Trophoblast cell (in vitro differentiated cells and primary cell): ENCODE measurements around the gene SAE1.
A peak's percentile ranks its signal among the peaks of the same experiment; 100 is the strongest.

Source experiments
- DNase-seq, 2 donors: peaks; one replicate each; pipeline ENCODE4 v3.0.0-alpha.2; 2016
- H2AFZ ChIP-seq: 2 replicates; pipeline ENCODE4 v1.6.1; 2013; ENCODE audit warnings: low read length, moderate library complexity, mild to moderate bottlenecking; ENCODE audit not compliant: insufficient read depth, poor library complexity
- H2AK5ac ChIP-seq: 2 replicates; pipeline ENCODE4 v1.6.1; 2013; ENCODE audit warnings: mild to moderate bottlenecking, low read length
- H2BK120ac ChIP-seq: 2 replicates; pipeline ENCODE4 v1.6.1; 2013; ENCODE audit warnings: low read length, mild to moderate bottlenecking, moderate library complexity; ENCODE audit not compliant: insufficient read depth, poor library complexity
- H2BK12ac ChIP-seq: 2 replicates; pipeline ENCODE4 v1.6.1; 2013; ENCODE audit warnings: mild to moderate bottlenecking, low read length, moderate library complexity
- H2BK5ac ChIP-seq: 2 replicates; pipeline ENCODE4 v1.6.1; 2013; ENCODE audit warnings: low read length, low read depth, moderate library complexity, mild to moderate bottlenecking; ENCODE audit not compliant: poor library complexity
- H3K14ac ChIP-seq: 2 replicates; pipeline ENCODE4 v1.6.1; 2013; ENCODE audit warnings: mild to moderate bottlenecking, low read length
- H3K18ac ChIP-seq: 2 replicates; pipeline ENCODE4 v1.6.1; 2013; ENCODE audit warnings: mild to moderate bottlenecking, low read length
- H3K23ac ChIP-seq: 2 replicates; pipeline ENCODE4 v1.6.1; 2013; ENCODE audit warnings: low read length
- H3K27ac ChIP-seq: 2 replicates; pipeline ENCODE4 v1.5.1; 2013; ENCODE audit warnings: low read depth, mild to moderate bottlenecking, inconsistent platforms, low read length, moderate library complexity
- H3K27me3 ChIP-seq: 2 replicates; pipeline ENCODE4 v1.6.1; 2013; ENCODE audit warnings: inconsistent platforms, mild to moderate bottlenecking, low read length, moderate library complexity; ENCODE audit not compliant: insufficient read depth
- H3K36me3 ChIP-seq, 2 experiments: 1 replicate in 1 of 2; 2 replicates in 1 of 2; pipeline ENCODE4 v1.6.1; 2013; ENCODE audit warnings: low read length in 2 of 2, mild to moderate bottlenecking in 2 of 2, moderate library complexity in 1 of 2; ENCODE audit not compliant: insufficient read depth in 2 of 2, control insufficient read depth in 1 of 2
- H3K4ac ChIP-seq: 2 replicates; pipeline ENCODE4 v1.6.1; 2013; ENCODE audit warnings: low read depth, mild to moderate bottlenecking, low read length, moderate library complexity
- H3K4me1 ChIP-seq, 2 experiments: 1 replicate in 1 of 2; 2 replicates in 1 of 2; pipeline ENCODE4 v1.6.1; 2013; ENCODE audit warnings: low read length in 2 of 2, mild to moderate bottlenecking in 2 of 2, moderate library complexity in 1 of 2; ENCODE audit not compliant: insufficient read depth in 2 of 2, control insufficient read depth in 1 of 2
- H3K4me2 ChIP-seq: 2 replicates; pipeline ENCODE4 v1.6.1; 2013; ENCODE audit warnings: inconsistent platforms, mild to moderate bottlenecking, low read length, moderate library complexity
- H3K4me3 ChIP-seq: 2 replicates; pipeline ENCODE4 v1.5.1; 2013; ENCODE audit warnings: mild to moderate bottlenecking, low read depth, low read length, inconsistent platforms
- H3K79me1 ChIP-seq: one replicate; pipeline ENCODE4 v1.6.1; 2013; ENCODE audit warnings: low read length
- H3K79me2 ChIP-seq: 2 replicates; pipeline ENCODE4 v1.6.1; 2013; ENCODE audit warnings: low read length, mild to moderate bottlenecking; ENCODE audit not compliant: control insufficient read depth, insufficient read depth, poor library complexity
- H3K9ac ChIP-seq: 2 replicates; pipeline ENCODE4 v1.6.1; 2013; ENCODE audit warnings: mild to moderate bottlenecking, low read length
- H3K9me3 ChIP-seq: 2 replicates; pipeline ENCODE4 v1.6.1; 2013; ENCODE audit warnings: low read depth, mild to moderate bottlenecking, control low read depth, inconsistent platforms, low read length; ENCODE audit not compliant: insufficient read depth
- H4K12ac ChIP-seq: 2 replicates; pipeline ENCODE4 v1.6.1; 2013; ENCODE audit warnings: low read depth, mild to moderate bottlenecking, low read length, moderate library complexity
- H4K8ac ChIP-seq: 2 replicates; pipeline ENCODE4 v1.6.1; 2013; ENCODE audit warnings: low read depth, mild to moderate bottlenecking, low read length, moderate library complexity
- H4K91ac ChIP-seq: one replicate; pipeline ENCODE4 v1.6.1; 2013; ENCODE audit warnings: low read depth, mild to moderate bottlenecking, low read length, moderate library complexity
- WGBS: extraction: QIAGEN DNeasy Blood & Tissue Kit; methylation state at CpG from one replicate; pipeline ENCODE4 v1.1.7; 2013; ENCODE audit warnings: missing lambda C conversion rate; ENCODE audit not compliant: insufficient read length, insufficient coverage; ENCODE audit errors: extremely low coverage; 5-methylcytosine and 5-hydroxymethylcytosine counted together

The SAE1 gene

GRCh38 chr19:47145639-47146486, 15.2 kb downstream of the SAE1 start:
- H3K79me2 ChIP-seq = peaks cover 2% of the 10 kb centered on the region
- no peaks in the 10 kb centered on the region for H3K4me1 ChIP-seq
- H3K14ac ChIP-seq = no peak overlapping the region
- H3K9ac ChIP-seq = no peak overlapping the region
- H4K12ac ChIP-seq = no peak overlapping the region
- H4K8ac ChIP-seq = no peak overlapping the region
- H3K27ac ChIP-seq = no peak overlapping the region
- H3K27me3 ChIP-seq = no peaks in the 10 kb centered on the region
- no peak overlapping the region for H2AK5ac ChIP-seq
- peak overlapping the region; percentile 29 for H3K4ac ChIP-seq
- no peaks in the 10 kb centered on the region for H3K79me1 ChIP-seq
- no CpG with 5 or more reads among the region's 5 CpGs for WGBS
- H3K4me2 ChIP-seq = no peak overlapping the region
- H3K9me3 ChIP-seq = no peaks in the 10 kb centered on the region
- no peak overlapping the region for H4K91ac ChIP-seq
- H2AFZ ChIP-seq = no peak overlapping the region
- H2BK5ac ChIP-seq = no peak overlapping the region
- no peak overlapping the region for H2BK120ac ChIP-seq
- H3K18ac ChIP-seq = no peak overlapping the region
- no peak overlapping the region for H3K4me3 ChIP-seq
- no peak for DNase-seq
- peaks cover 41 to 56% of the 10 kb centered on the region in 2 experiments for H3K36me3 ChIP-seq
- H2BK12ac ChIP-seq = no peak overlapping the region
- no peak overlapping the region for H3K23ac ChIP-seq

GRCh38 chr19:47146920-47147319, 16.3 kb downstream of the SAE1 start:
- Histone ChIP-seq H3K14ac (no peak overlapping the region), H3K27ac (no peak overlapping the region), H3K4ac (no peak overlapping the region), H2BK5ac (no peak overlapping the region), H3K79me1 (peaks cover 2% of the 10 kb centered on the region), H3K23ac (no peak overlapping the region), H2BK120ac (no peak overlapping the region), H3K27me3 (no peaks in the 10 kb centered on the region), H3K4me1 (peaks cover 2 to 4% of the 10 kb centered on the region in 2 experiments), H3K18ac (no peak overlapping the region), H3K36me3 (peaks cover 40 to 59% of the 10 kb centered on the region in 2 experiments), H4K12ac (no peak overlapping the region), H3K4me3 (no peak overlapping the region), H2BK12ac (no peak overlapping the region), H3K9ac (no peak overlapping the region), H2AFZ (no peak overlapping the region), H4K91ac (no peak overlapping the region), H3K79me2 (no peaks in the 10 kb centered on the region), H3K9me3 (no peaks in the 10 kb centered on the region), H4K8ac (no peak overlapping the region), H2AK5ac (no peak overlapping the region), H3K4me2 (no peak overlapping the region)
- no CpG with 5 or more reads among the region's 2 CpGs for WGBS
- no peak for DNase-seq

DNA sequence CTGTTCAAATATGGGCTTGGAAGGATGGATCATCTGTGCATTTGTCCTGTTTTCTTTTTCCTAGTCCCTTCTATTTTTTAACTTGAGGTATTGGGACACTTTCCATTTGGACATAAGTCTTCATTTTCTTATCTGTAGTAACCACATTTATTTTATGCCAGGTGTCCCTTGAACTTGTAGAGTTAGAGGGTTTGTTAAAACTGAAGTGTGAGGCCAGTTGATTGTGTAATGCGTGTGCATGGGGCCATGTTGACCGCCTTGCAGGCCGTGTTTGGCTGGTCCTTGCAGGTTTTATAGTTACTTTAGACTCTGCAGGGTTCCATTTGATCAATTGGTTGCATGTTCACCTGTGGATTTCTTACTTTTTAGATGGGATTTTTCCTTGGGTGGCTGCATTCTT, 21.0 kb downstream of the SAE1 start:
- no peak for DNase-seq
- no peak overlapping the region for H3K4me2 ChIP-seq
- no peak overlapping the region for H3K14ac ChIP-seq
- no CpG with 5 or more reads among the region's 3 CpGs for WGBS
- H3K27ac ChIP-seq = peak overlapping the region; percentile 37
- no peaks in the 10 kb centered on the region for H3K27me3 ChIP-seq
- H4K8ac ChIP-seq = no peak overlapping the region
- no peak overlapping the region for H2AFZ ChIP-seq
- H4K91ac ChIP-seq = no peak overlapping the region
- no peak overlapping the region for H2AK5ac ChIP-seq
- peaks cover 8 to 12% of the 10 kb centered on the region in 2 experiments for H3K4me1 ChIP-seq
- H3K9me3 ChIP-seq = no peaks in the 10 kb centered on the region
- no peak overlapping the region for H2BK120ac ChIP-seq
- no peak overlapping the region for H3K4me3 ChIP-seq
- no peak overlapping the region for H3K23ac ChIP-seq
- peaks cover 8% of the 10 kb centered on the region for H3K79me1 ChIP-seq
- no peak overlapping the region for H3K4ac ChIP-seq
- H2BK12ac ChIP-seq = no peak overlapping the region
- H3K79me2 ChIP-seq = no peaks in the 10 kb centered on the region
- H2BK5ac ChIP-seq = peak overlapping the region; percentile 21
- H4K12ac ChIP-seq = no peak overlapping the region
- peaks cover 31 to 37% of the 10 kb centered on the region in 2 experiments for H3K36me3 ChIP-seq
- no peak overlapping the region for H3K18ac ChIP-seq
- H3K9ac ChIP-seq = no peak overlapping the region

DNA sequence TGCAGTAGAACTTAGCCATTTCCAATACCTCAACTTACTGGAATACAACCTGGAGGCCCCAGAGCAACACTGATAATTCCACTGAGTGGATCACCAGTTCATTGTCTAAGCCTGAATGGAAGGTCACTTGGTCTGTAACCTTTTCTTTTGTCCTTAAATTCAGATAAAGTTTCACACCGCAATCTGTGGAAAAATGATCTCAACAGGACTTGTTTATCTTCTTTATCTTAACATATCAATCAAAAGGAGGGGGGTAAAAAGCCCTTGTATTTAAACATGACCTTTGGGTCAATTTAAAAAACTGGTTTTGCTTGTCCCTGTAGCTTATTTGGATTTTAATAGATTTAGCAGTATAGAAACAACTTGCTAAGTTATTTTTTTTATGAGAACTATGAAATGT, 21.6 kb downstream of the SAE1 start:
- no peak overlapping the region for H4K91ac ChIP-seq
- H3K27me3 ChIP-seq = no peaks in the 10 kb centered on the region
- no peak overlapping the region for H2AFZ ChIP-seq
- no peaks in the 10 kb centered on the region for H3K79me2 ChIP-seq
- peak overlapping the region; percentile 37 for H3K27ac ChIP-seq
- no peak overlapping the region for H2AK5ac ChIP-seq
- H3K4me3 ChIP-seq = no peak overlapping the region
- H3K79me1 ChIP-seq = peaks cover 13% of the 10 kb centered on the region
- no peak overlapping the region for H4K12ac ChIP-seq
- H3K4ac ChIP-seq = no peak overlapping the region
- no peak overlapping the region for H3K23ac ChIP-seq
- WGBS = no CpG with 5 or more reads among the region's 1 CpG
- no peaks in the 10 kb centered on the region for H3K9me3 ChIP-seq
- H3K18ac ChIP-seq = no peak overlapping the region
- H3K14ac ChIP-seq = no peak overlapping the region
- no peak overlapping the region for H3K9ac ChIP-seq
- H3K4me1 ChIP-seq = peaks cover 9 to 17% of the 10 kb centered on the region in 2 experiments
- DNase-seq = no peak
- H2BK120ac ChIP-seq = no peak overlapping the region
- no peak overlapping the region for H4K8ac ChIP-seq
- H3K4me2 ChIP-seq = peak overlapping the region; percentile 45
- peak overlapping the region; percentile 19 for H2BK5ac ChIP-seq
- H2BK12ac ChIP-seq = no peak overlapping the region
- H3K36me3 ChIP-seq = peaks cover 30 to 31% of the 10 kb centered on the region in 2 experiments
